Measurements from ENCODE around the gene AMIGO3. TPM values are rescaled to one million over a fixed set of nuclear protein-coding genes. Genes with fewer than 3 reads are reported as not detected.

Gene AMIGO3
- total RNA-seq, 1 experiment from 2014 or later = 0.32 TPM

DNA sequence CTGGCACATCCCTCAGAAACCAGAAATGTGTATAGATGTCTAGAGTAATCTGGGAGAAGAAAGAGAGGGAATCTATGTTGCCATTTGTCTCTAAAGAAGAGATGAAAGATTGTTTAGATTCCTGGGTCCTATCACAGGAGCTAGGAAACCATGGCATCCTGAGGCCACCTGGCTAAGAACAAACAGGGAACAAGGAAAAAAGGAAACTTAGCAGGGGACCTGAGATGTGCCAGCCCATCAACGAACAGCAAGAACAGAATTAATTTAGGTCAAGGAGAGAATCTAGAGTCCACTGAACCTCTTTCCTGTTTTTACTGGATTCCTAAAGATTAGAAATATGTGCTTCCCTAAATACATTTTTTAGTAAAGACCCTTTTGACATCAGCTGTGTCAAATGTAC is 36.6 kb upstream of the AMIGO3 start:
- Histone ChIP-seq H3K4me1 (ENCODE audit: control insufficient read depth in 1 of 2, insufficient read depth in 2 of 2, low read length in 2 of 2) (no peaks in the 10 kb centered on the region), H3K4me2 (ENCODE audit: low read length) (no peak overlapping the region), H2AFZ (ENCODE audit: low read depth, low read length, poor library complexity, severe bottlenecking) (no peak overlapping the region), H3K9ac (ENCODE audit: low read length) (no peak overlapping the region), H3K27ac (ENCODE audit: low read depth, low read length) (no peak overlapping the region), H3K36me3 (ENCODE audit: control insufficient read depth in 1 of 2, insufficient read depth in 2 of 2, low read length in 2 of 2) (no peaks in the 10 kb centered on the region), H3K9me3 (ENCODE audit: control insufficient read depth in 1 of 2, insufficient read depth in 1 of 2, low read depth in 1 of 2, low read length in 2 of 2) (no peaks in the 10 kb centered on the region), H3K9me2 (ENCODE audit: insufficient read depth) (no peaks in the 10 kb centered on the region), H3K27me3 (ENCODE audit: insufficient read depth, low read length) (no peaks in the 10 kb centered on the region), H4K20me1 (ENCODE audit: insufficient read depth) (peaks cover 8% of the 10 kb centered on the region), H3K4me3 (replicated peaks in 1 of 2; ENCODE audit: low read depth in 1 of 2, low read length in 2 of 2) (no peak overlapping the region), H3K79me2 (ENCODE audit: insufficient read depth, low read length) (peaks cover 76% of the 10 kb centered on the region)
- TF ChIP-seq REST (IDR thresholded peaks at IDR 0.05; ENCODE audit: low read depth) = no peak
- TF ChIP-seq EGR1 (IDR thresholded peaks at IDR 0.05; ENCODE audit: low read depth) = no peak
- no peak for TF ChIP-seq EZH2phosphoT487 (IDR thresholded peaks at IDR 0.05; ENCODE audit: borderline replicate concordance)
- no peak for TF ChIP-seq RAD21 (IDR thresholded peaks at IDR 0.05; ENCODE audit: low read depth)
- TF ChIP-seq ATF3 (IDR thresholded peaks at IDR 0.05) = no peak
- no peak for TF ChIP-seq FOSL1 (IDR thresholded peaks at IDR 0.05; ENCODE audit: low read depth)
- TF ChIP-seq CEBPB (IDR thresholded peaks at IDR 0.05; ENCODE audit: low read depth) = no peak
- no peak for TF ChIP-seq TCF7L2 (IDR thresholded peaks at IDR 0.05; ENCODE audit: borderline replicate concordance, extremely low read depth, insufficient read depth, insufficient read length)
- TF ChIP-seq, protein P1, sequence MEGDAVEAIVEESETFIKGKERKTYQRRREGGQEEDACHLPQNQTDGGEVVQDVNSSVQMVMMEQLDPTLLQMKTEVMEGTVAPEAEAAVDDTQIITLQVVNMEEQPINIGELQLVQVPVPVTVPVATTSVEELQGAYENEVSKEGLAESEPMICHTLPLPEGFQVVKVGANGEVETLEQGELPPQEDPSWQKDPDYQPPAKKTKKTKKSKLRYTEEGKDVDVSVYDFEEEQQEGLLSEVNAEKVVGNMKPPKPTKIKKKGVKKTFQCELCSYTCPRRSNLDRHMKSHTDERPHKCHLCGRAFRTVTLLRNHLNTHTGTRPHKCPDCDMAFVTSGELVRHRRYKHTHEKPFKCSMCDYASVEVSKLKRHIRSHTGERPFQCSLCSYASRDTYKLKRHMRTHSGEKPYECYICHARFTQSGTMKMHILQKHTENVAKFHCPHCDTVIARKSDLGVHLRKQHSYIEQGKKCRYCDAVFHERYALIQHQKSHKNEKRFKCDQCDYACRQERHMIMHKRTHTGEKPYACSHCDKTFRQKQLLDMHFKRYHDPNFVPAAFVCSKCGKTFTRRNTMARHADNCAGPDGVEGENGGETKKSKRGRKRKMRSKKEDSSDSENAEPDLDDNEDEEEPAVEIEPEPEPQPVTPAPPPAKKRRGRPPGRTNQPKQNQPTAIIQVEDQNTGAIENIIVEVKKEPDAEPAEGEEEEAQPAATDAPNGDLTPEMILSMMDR (IDR thresholded peaks at IDR 0.05 in 2 of 3, conservative IDR thresholded peaks at IDR 0.05 in 1 of 3; ENCODE audit: borderline replicate concordance in 1 of 3, insufficient read depth in 1 of 3, low read depth in 2 of 3, low read length in 2 of 3) = no peak
- TF ChIP-seq SP1 (IDR thresholded peaks at IDR 0.05; ENCODE audit: low read depth) = no peak
- no peak for TF ChIP-seq CBX3 (IDR thresholded peaks at IDR 0.05; ENCODE audit: low read depth)
- TF ChIP-seq ELF1 (IDR thresholded peaks at IDR 0.05; ENCODE audit: borderline replicate concordance, low read depth) = no peak
- TF ChIP-seq, protein P2, sequence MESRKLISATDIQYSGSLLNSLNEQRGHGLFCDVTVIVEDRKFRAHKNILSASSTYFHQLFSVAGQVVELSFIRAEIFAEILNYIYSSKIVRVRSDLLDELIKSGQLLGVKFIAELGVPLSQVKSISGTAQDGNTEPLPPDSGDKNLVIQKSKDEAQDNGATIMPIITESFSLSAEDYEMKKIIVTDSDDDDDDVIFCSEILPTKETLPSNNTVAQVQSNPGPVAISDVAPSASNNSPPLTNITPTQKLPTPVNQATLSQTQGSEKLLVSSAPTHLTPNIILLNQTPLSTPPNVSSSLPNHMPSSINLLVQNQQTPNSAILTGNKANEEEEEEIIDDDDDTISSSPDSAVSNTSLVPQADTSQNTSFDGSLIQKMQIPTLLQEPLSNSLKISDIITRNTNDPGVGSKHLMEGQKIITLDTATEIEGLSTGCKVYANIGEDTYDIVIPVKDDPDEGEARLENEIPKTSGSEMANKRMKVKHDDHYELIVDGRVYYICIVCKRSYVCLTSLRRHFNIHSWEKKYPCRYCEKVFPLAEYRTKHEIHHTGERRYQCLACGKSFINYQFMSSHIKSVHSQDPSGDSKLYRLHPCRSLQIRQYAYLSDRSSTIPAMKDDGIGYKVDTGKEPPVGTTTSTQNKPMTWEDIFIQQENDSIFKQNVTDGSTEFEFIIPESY (IDR thresholded peaks at IDR 0.05; ENCODE audit: extremely low read depth, insufficient replicate concordance, low read length) = no peak
- TF ChIP-seq, protein P3, sequence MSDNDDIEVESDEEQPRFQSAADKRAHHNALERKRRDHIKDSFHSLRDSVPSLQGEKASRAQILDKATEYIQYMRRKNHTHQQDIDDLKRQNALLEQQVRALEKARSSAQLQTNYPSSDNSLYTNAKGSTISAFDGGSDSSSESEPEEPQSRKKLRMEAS (IDR thresholded peaks at IDR 0.05) = no peak
- TF ChIP-seq JUND (IDR thresholded peaks at IDR 0.05) = no peak
- no peak for TF ChIP-seq EZH2 (IDR thresholded peaks at IDR 0.05)
- no peak for TF ChIP-seq POLR2AphosphoS5 (IDR thresholded peaks at IDR 0.05; ENCODE audit: low read depth, low read length)
- BruUV-seq (replicated peaks) = no TSS peak
- intact Hi-C loops (cut with micrococcal nuclease) = no loop called here
- ChIA-PET CTCF (no interaction called here), POLR2A (no interaction called here), RAD21 (ENCODE audit: low non-redundant PET in 1 of 2, low total read pairs in 2 of 2, uncharacterized antibody in 2 of 2, unreplicated experiment in 2 of 2) (no interaction called here)
- DNase-seq (ENCODE audit: low read depth, low spot score) (no peak), ATAC-seq (no peak)

All from HCT116 (cell line).